Esophagus squamous epithelium (tissue), 5 donors: ENCODE data around the gene ATP10A. TPM values are rescaled to one million over a fixed set of nuclear protein-coding genes. Genes with fewer than 3 reads are reported as not detected.

Experiments
- DNase-seq: peaks from one replicate; lab custom pipeline; 2025; lab: John Stamatoyannopoulos, UW
- H3K27ac ChIP-seq, 4 donors: fragments of 200-600 bp; sonication (generic); one replicate each; pipeline ENCODE4 v1.5.1; 2016 to 2019; ENCODE audit warnings: mild to moderate bottlenecking in 1 of 4
- H3K27me3 ChIP-seq, 4 donors: fragments of 200-600 bp; sonication (generic); 1 replicate in 3 of 4; 2 replicates in 1 of 4; pipeline versions ENCODE4 v1.5.1 to v1.6.0; 2017 to 2021; ENCODE audit warnings: antibody characterized with exemption in 1 of 4
- H3K36me3 ChIP-seq, 3 donors: fragments of 200-600 bp; sonication (generic); one replicate each; pipeline ENCODE4 v1.5.1; 2016 to 2019
- H3K4me1 ChIP-seq, 3 donors: fragments of 200-600 bp; sonication (generic); one replicate each; pipeline ENCODE4 v1.5.1; 2017 to 2019
- H3K4me3 ChIP-seq, 4 donors: fragments of 200-600 bp; sonication (generic); 1 replicate in 3 of 4; 2 replicates in 1 of 4; pipeline ENCODE4 v1.5.1; 2016 to 2019; ENCODE audit warnings: mild to moderate bottlenecking in 2 of 4, moderate library complexity in 1 of 4
- H3K9me3 ChIP-seq, 3 donors: fragments of 200-600 bp; sonication (generic); one replicate each; pipeline ENCODE4 v1.5.1; 2016 to 2019
- CTCF ChIP-seq, 6 experiments: fragments of 450-650 bp in 4 of 6; fragments of 200-600 bp in 2 of 6; sonication (generic) in 2 of 6; IDR thresholded peaks; one replicate each; pipeline ENCODE4 v1.5.1; 2016 to 2019; ENCODE audit warnings: antibody characterized with exemption in 6 of 6, mild to moderate bottlenecking in 4 of 6, moderate library complexity in 4 of 6
- POLR2A ChIP-seq, 4 donors: fragments of 450-650 bp; IDR thresholded peaks; one replicate each; pipeline ENCODE4 v1.6.1; 2017; ENCODE audit warnings: antibody characterized with exemption in 4 of 4, mild to moderate bottlenecking in 4 of 4, moderate library complexity in 3 of 4
- WGBS, 2 donors: methylation state at CpG; one replicate each; pipeline ENCODE4 v1.1.5; 2018; 5-methylcytosine and 5-hydroxymethylcytosine counted together
- intact Hi-C: fragments of 100-400 bp; cut with DNase I; formaldehyde crosslinking; loops from one replicate; pipeline ENCODE4 v1.15.0; 2022
- total RNA-seq, 4 donors: library from RNA; depleted of rRNA; stranded (reverse); fragments of >200 nt; gene quantifications; one replicate each; pipeline ENCODE4 v1.1.0, GENCODE V29; 2016
- donor health status: DM: yes; HTN: yes; CAD: no.

The ATP10A gene
- total RNA-seq, 4 donors from 2014 or later = 0.88 to 6.3 (median 1.9) TPM

DNA sequence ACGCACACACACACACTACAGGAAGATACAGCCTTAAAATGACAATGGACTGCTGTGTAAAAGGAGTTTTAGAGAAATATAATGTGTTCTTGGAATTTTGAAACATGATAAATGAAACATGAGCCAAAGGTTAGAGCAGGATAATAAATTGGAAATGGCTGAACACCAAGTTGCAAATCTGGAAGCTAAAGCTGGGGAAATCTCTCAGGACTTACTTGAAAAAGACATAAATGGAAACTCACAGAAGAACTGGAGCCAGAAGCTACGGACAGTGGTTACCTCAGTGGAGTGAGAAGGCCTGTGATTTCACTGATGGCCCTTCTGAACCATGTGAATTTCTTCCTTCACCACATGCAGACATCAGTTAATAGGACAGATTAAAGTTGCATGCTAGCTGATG is 37.3 kb upstream of the ATP10A start:
- DNase-seq = no peak
- Histone ChIP-seq H3K4me1 (peaks cover 0 to 11% (median 7%) of the 10 kb centered on the region in 3 donors), H3K27me3 (no peaks in the 10 kb centered on the region), H3K9me3 (no peaks in the 10 kb centered on the region), H3K4me3 (no peak overlapping the region), H3K36me3 (no peaks in the 10 kb centered on the region), H3K27ac (peak overlapping the region in 2 of 4 donors; percentile 22 to 78)
- intact Hi-C loops = no loop called here
- TF ChIP-seq POLR2A (IDR thresholded peaks at IDR 0.05) = no peak
- no peak for TF ChIP-seq CTCF (IDR thresholded peaks at IDR 0.05)
- 49 to 54% methylated on average over 2 of the region's 2 CpGs for WGBS, 2 donors

GRCh38 chr15:25899870-25900269 is 36.7 kb upstream of the ATP10A start:
- WGBS, 2 donors = 20 to 77% methylated on average over 1 of the region's 1 CpG
- H3K36me3 ChIP-seq = no peaks in the 10 kb centered on the region
- DNase-seq = no peak
- no peak overlapping the region for H3K4me3 ChIP-seq
- no peaks in the 10 kb centered on the region for H3K9me3 ChIP-seq
- H3K4me1 ChIP-seq = peaks cover 0 to 11% (median 7%) of the 10 kb centered on the region in 3 donors
- no peaks in the 10 kb centered on the region for H3K27me3 ChIP-seq
- no peak overlapping the region for H3K27ac ChIP-seq
- intact Hi-C loops = no loop called here
- TF ChIP-seq CTCF (IDR thresholded peaks at IDR 0.05) = no peak
- no peak for TF ChIP-seq POLR2A (IDR thresholded peaks at IDR 0.05)

DNA sequence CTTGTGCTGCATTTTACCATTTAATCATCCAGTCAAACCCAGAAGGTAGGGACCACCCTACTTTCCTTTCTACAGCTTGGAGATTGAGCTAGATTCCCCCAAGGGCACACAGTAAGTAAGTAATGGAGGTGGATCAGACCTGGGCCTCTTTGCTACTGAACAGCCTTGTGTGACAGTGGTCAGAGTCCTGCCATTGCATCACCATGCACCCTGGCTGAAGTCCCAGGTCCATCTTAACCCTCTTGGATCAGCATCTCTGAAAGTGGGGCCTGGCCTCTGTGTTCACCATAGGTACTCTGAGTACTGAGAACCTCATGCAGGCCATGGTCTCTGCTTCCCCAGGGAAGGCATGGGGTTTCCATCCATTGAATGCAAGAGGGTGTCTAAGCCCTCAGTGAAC is 34.5 kb upstream of the ATP10A start:
- Histone ChIP-seq H3K4me3 (no peak overlapping the region), H3K27ac (no peak overlapping the region), H3K9me3 (no peaks in the 10 kb centered on the region), H3K4me1 (peaks cover 0 to 11% (median 7%) of the 10 kb centered on the region in 3 donors), H3K36me3 (no peaks in the 10 kb centered on the region), H3K27me3 (no peaks in the 10 kb centered on the region)
- TF ChIP-seq POLR2A (IDR thresholded peaks at IDR 0.05) = no peak
- TF ChIP-seq CTCF (IDR thresholded peaks at IDR 0.05) = no peak
- no peak for DNase-seq
- intact Hi-C loops = no loop called here

- H3K36me3 ChIP-seq = no peaks in the 10 kb centered on the region
- no peaks in the 10 kb centered on the region for H3K9me3 ChIP-seq
- TF ChIP-seq CTCF (IDR thresholded peaks at IDR 0.05) (no peak), POLR2A (IDR thresholded peaks at IDR 0.05) (no peak)
- H3K27ac ChIP-seq = no peak overlapping the region
- H3K27me3 ChIP-seq = no peaks in the 10 kb centered on the region
- no peaks in the 10 kb centered on the region for H3K4me1 ChIP-seq
- H3K4me3 ChIP-seq = no peak overlapping the region
- 79 to 86% methylated on average over 3 of the region's 3 CpGs for WGBS, 2 donors
- intact Hi-C loops = no loop called here
- no peak for DNase-seq
Measured at GRCh38 chr15:25894371-25894902, 31.3 kb upstream of the ATP10A start.

DNA sequence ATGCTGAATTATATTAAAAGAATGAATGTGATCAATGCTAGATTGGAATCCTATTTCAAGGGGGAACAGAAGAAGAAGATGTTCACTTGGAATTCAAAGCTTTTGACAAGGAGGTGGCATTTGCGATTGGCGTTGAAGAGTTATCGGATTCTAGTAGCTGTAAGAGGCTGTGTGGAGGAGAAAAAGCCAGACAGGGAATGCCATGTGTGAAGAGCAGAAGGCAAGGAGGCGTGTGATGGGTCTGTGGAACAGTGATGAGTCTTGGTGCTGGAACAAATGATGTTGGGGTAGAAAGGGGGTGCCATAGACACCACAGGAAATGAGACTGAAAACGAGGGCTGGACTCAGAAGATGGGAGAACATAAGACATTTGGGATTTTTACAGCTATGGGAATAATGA is 30.5 kb upstream of the ATP10A start:
- H3K4me3 ChIP-seq = no peak overlapping the region
- intact Hi-C loops = no loop called here

More for the DNA sequence above, 30.5 kb upstream of the ATP10A start:
- H3K4me1 ChIP-seq = no peaks in the 10 kb centered on the region
- H3K9me3 ChIP-seq = no peaks in the 10 kb centered on the region
- no peak overlapping the region for H3K27ac ChIP-seq
- 82 to 85% methylated on average over 5 of the region's 5 CpGs for WGBS, 2 donors
- DNase-seq = no peak
- H3K27me3 ChIP-seq = no peaks in the 10 kb centered on the region
- H3K36me3 ChIP-seq = no peaks in the 10 kb centered on the region
- no peak for TF ChIP-seq CTCF (IDR thresholded peaks at IDR 0.05)
- no peak for TF ChIP-seq POLR2A (IDR thresholded peaks at IDR 0.05)
